Epidermal melanocyte (primary cell): ENCODE results near the gene PLA2R1.
"Not testable (repeated sequence)": the region's sequence is repeated elsewhere in the genome, so short reads cannot be mapped to it uniquely, and the experiment has no call there.

Source experiments
- DNase-seq: peaks from one replicate; pipeline ENCODE4 v3.0.0; 2011; ENCODE audit warnings: low spot score; ENCODE audit not compliant: insufficient read length

Gene PLA2R1

DNA sequence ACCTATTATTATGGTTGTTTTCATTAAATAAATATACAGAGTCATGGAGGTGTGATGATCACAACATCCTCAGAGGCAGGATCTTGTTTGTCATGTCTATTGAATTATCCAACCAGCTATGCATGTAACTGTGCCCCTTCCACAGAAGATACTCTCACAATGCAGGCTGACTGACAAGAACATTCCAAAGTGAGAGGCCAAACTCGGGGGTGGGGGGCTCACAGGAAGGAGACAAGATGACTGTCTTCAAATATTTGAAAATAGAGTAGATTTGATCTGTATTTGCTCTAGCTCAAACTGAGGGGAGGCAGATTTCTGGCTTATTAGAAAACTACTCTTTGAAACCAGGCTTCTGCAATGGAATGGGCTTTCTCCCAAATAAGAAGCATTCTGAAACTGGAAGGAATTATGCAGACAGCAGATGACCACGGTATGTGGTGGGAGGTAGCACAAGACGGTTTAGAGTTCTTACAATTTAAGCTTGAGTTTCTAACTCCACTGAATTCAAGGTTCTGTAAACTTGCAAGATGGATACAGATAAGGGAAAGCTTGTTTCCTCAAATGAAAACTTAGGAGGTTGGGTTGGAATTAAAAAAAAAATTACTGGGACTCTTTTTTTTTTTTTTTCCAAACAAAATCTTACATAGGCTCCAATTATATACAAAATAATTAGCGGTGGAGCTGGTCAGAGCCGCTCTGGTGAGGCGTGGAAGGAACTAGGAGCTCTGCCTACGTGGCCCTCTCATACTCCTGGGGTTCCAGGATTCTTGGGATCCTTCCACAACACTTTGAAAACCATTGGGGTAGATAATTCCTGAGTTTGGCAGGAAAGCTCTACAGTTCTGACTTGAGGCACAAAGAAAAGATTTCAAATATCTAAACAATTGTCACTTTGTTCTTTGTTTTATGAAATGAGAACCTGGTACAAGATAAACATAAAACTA, 79.3 kb downstream of the PLA2R1 start:
- no peak for DNase-seq

DNA sequence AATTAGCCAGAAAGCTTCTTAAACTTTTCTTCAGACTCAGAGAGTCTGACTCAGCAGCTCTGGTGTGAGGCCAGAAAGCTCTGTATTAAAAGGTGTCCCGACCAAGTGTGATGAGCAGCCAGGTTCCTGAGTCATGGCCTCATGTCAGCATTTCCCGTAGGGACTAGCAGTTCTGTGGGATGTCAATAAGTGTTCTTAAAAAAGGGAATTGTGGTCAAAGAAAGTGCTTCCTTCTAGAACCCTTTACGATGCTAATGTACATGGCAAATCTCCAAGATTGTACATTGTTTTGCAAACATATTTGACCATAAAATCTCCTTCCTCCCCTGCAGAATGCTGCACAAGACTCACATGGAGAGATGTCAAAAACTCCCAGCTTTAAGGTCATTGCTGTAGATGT, 80.1 kb downstream of the PLA2R1 start:
- no peak for DNase-seq

- DNase-seq, result no peak
Measured at GRCh38 chr2:159976527-159977160, 85.8 kb downstream of the PLA2R1 start.

GRCh38 chr2:159973325-159973724, 89.1 kb downstream of the PLA2R1 start:
- DNase-seq, result no peak

DNA sequence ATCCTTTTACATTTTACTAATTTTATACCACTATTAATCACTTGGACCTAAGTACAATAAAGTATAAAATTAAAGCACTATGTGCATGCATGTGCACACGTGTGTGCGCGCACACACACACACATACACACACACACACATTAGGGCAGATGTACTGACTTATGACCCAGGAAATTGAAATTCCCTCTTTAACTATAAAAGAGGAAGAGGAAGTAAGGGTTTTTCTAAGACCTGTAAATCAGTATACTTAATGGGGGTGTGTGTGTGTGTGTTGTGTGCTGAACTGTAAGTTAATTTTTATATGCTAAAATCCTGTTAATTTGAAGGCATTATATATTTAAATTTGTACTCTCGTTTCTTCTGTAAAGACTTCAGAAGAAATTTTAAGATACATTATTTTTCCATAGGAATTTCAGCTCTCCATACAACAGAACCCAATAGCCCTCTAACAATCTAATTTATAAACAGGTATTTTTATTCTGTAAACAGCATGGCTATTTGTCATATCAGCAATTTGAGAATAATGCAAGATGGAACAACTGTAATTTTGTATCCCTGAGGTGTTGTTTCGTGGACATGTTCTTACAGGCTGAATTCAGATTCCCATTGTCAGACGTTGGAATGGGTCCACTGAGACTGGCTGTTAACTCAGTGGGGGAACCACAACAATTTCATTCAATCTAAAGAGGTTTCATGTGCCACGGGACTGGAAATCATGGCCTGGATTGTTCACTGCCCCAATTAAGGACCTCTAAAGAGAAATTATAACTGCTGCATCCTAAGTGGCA, 90.9 kb downstream of the PLA2R1 start:
- no peak for DNase-seq

DNA sequence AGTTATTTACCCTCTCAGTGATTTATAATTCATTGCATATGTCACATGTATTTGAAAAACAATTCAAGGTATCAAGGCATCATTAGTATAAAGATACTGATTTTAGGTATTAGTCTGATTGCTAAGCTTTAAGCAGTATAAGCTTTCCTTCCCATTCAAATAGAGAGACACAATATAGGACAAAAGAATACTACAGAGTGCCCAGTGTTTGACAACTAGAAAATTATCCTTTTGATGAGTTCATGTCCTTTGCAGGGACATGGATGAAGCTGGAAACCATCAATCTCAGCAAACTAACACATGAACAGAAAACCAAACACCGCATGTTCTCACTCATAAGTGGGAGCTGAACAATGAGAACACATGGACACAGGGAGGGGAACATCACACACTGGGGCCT, 91.9 kb downstream of the PLA2R1 start:
- not testable (repeated sequence) for DNase-seq

DNA sequence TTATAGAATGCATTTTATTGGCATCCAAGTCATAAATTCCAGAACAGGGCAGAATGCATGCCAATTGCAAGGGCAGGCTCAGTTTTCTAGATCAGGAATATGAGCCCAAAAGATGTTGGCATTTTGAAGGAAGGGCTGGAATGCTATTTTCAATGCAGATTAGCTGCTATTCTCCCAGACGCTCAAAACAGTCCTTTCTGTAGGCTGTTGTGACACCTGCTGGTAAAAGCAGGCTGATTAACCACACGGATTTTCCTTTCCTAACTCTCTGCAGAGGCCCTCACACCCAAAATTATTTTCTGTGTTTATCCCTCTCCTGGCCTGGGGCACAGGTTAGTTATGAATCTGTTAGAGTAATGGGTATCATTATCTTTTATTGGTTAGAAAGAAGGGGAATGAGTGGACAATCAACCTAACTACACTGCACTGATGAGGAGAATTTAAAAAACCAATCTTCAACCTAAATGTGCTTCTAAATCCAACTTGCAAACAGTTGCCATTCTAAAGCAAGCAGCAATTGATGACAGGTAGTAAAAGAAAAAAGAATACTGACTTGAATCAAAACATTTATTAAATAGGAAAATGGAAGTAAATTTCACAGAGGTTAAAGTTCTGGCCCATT, 94.0 kb downstream of the PLA2R1 start:
- no peak for DNase-seq

GRCh38 chr2:159963700-159964099, 98.7 kb downstream of the PLA2R1 start:
- no peak for DNase-seq

- not testable (repeated sequence) for DNase-seq
Measured at GRCh38 chr2:159962513-159962912, 99.9 kb downstream of the PLA2R1 start.

DNA sequence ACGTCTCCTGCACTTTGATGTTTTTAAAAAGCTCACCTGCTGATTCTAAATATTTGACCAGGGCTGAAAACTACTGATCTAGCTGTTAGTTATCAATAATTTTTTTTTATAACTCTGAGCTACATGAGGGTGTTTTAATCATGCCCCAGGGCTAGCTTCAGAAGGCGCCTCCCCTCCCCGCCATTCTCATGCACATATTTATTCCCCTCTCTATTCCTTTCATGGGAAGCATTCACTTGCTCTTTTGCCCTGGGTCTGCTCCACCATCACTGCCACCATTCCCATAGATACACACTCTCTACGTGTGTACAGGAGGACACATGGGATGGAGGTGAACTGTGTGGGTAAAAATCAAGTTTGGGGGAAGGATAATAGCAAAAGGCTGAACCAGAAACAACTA, 101.0 kb downstream of the PLA2R1 start:
- DNase-seq, result no peak

DNA sequence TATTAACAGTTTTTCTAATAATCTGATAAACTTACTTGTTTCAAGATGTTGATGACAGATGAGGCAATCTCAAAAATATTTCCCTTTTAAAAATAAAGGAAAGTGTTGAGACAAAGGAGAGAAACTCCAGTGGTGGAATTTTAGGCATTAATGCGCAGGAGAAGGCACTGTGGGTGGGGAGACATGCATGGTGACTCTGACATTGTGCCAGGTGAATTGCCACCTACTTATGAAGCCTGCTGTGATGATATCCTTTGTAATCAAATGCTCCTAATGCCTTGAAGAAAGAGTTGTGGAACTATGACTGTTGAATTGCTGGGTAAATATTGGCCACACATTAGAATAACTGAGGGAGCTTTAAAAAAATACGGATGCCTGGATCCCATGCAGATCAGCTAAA, 101.4 kb downstream of the PLA2R1 start:
- DNase-seq, result no peak

GRCh38 chr2:159960414-159960813, 102.0 kb downstream of the PLA2R1 start:
- DNase-seq, result no peak

DNA sequence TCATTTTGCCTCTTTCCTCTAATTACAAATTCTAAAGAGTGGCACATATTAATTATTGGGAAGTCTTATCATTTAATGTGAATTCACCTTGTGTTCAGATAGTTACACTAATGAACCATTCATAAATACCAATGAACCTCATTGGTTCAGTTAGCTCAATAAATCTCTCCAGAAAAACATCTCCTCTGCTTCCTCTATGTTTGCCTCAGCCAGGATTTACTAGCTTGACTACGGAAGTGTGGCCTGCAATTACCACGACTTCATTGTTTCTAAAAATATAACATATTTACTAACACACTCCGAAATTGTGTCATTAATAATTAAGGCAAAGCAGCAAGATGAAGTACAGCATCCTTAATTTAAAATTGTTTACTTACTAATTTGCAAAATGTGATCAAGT, 103.3 kb downstream of the PLA2R1 start:
- DNase-seq, result no peak

GRCh38 chr2:159953136-159953823, 109.1 kb downstream of the PLA2R1 start:
- DNase-seq, result no peak

DNA sequence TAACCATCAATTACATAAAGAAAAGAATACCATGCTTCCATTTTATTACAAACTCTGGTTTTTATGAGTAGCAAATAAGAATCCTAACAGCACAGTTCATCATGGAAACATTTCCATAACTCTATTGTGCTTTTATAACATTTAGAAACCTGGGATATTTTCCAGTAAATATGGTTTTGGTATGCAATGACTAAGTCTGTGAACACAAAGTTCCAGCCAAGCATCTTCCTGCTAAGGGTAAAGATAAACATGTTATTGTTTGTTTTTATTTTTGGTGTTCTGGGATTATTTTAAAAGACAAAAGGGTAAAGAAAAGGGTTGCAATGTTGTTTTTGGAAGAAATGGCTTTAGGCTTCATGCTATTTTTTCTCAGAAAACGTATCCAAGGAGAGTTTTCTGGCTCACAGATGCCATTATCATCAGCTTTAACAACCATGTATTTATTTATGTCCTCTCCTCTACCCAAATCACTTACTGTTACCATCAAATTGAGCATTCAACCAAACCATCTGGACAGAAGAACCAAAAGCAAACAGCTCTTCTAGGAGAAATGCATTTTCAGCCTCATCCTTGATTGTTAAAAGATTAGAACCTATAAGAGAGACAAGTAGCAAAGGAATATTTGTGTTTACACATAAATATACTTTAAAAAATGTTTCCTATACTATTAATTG, 116.0 kb downstream of the PLA2R1 start:
- no peak for DNase-seq

DNA sequence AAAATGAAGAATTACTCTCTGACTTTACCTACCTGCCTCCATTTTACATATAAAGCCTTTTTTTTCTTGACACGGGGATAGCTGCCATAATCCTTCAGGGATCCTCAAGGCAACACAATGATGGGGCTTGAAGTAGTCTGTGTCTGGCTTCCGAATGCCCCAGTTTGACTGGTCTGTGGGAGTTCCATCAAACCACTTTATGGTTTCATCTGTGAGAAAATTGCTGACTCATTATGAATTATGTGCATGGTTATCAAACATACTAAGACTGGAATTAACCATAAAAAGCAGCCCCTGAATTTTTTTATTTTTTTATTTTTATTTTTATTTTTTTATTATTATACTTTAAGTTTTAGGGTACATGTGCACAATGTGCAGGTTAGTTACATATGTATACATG, 117.5 kb downstream of the PLA2R1 start:
- DNase-seq, result no peak

DNA sequence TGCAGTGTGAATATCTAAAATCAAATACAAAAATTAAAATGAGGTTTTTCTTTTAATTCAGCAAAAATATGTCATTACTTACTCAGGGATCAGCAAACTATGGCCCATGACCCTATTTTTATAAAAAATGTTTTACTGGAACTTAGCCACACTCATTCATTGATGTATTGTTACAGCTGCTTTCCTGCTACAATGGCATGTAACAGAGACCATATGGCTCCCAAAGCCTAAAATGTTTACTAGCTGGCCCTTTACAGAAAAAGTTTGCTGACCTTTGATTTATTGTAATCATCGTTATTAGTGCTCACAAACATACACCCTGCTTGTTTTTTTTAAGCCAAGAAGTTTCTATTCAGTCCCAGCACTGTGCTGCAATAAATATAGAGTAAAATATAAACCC, 120.3 kb downstream of the PLA2R1 start:
- DNase-seq, result no peak

DNA sequence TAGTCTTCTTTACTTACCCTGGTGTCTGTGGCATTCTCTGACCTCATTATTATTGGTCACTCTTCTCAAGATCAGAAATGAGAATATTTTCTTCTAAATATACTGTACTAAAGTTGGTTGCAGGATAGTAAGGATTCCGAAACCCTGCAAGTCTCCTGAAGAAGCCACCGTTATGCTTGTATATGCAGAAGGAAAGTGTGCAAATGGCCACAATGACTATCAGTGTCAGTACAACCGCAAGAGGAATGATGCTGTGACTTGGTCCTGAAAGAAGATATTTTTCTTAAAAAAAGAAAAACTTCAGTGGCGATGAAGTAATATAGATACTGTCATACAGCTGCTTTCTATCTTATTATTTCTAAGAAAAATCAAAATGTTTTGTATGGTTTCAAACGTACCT, 120.7 kb downstream of the PLA2R1 start:
- DNase-seq, result no peak

DNA sequence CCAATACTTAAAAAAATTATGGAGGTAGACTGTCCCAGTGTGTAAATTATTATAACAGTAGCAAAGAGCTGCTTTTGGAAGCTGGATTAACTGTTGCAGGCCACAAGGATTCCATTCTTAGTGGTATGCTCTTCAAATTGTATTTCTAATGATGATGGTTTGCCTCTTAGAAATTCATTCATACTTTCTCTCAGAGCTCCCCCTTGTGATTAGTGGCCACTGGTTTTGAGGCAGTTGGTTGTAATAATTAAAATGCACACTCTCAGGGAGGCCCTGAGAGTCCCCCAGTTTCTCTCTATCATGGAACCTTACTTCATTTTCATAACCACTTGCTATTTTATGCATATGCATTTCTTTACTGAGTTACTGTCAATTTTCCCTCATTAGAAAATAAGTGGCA, 122.5 kb downstream of the PLA2R1 start:
- no peak for DNase-seq

- DNase-seq, result no peak
Measured at GRCh38 chr2:159938395-159938794, 124.0 kb downstream of the PLA2R1 start.
